NT2/D1 (cell line): Measurements from ENCODE around the gene HNRNPF.

Experiments used
- YY1 ChIP-seq: IDR thresholded peaks from 2 replicates; pipeline ENCODE4 v1.6.1; 2011; ENCODE audit not compliant: insufficient read length, insufficient read depth
- ZNF274 ChIP-seq: IDR thresholded peaks from 2 replicates; pipeline ENCODE4 v1.6.1; 2011; ENCODE audit warnings: mild to moderate bottlenecking, low read depth, low read length

GRCh38 chr10:43350686-43351085, 58.3 kb downstream of the HNRNPF start:
- TF ChIP-seq ZNF274 (no peak), YY1 (no peak)
